ENCODE measurements around the gene KLF15. TPM values are rescaled to one million over a fixed set of nuclear protein-coding genes. Genes with fewer than 3 reads are reported as not detected.

The KLF15 gene
- total RNA-seq, 1 donor from 2014 or later, result 25.3 TPM

- peaks cover 2% of the 10 kb centered on the region for H3K4me1 ChIP-seq
- no peak for DNase-seq (ENCODE audit: extremely low spot score in 2 of 2)
- H3K27ac ChIP-seq, result no peak overlapping the region
- no peaks in the 10 kb centered on the region for H3K9me3 ChIP-seq
- intact Hi-C loops (cut with DNase I), result no loop called here
- no peak overlapping the region for H3K4me3 ChIP-seq
- H3K27me3 ChIP-seq, result no peaks in the 10 kb centered on the region
- H3K36me3 ChIP-seq, result no peaks in the 10 kb centered on the region
- no peak for TF ChIP-seq POLR2AphosphoS5 (IDR thresholded peaks at IDR 0.05; ENCODE audit: insufficient read depth in 1 of 2, low read depth in 1 of 2)
- no peak for TF ChIP-seq CTCF (IDR thresholded peaks at IDR 0.05)
- TF ChIP-seq POLR2A (IDR thresholded peaks at IDR 0.05), result no peak
These were observed 12.3 kb upstream of the KLF15 start for GRCh38 chr3:126369490-126369889.

GRCh38 chr3:126367316-126367805, 10.2 kb upstream of the KLF15 start:
- Histone ChIP-seq H3K4me3 (no peak overlapping the region), H3K27ac (no peak overlapping the region), H3K9me3 (no peaks in the 10 kb centered on the region), H3K27me3 (no peaks in the 10 kb centered on the region), H3K36me3 (no peaks in the 10 kb centered on the region), H3K4me1 (no peaks in the 10 kb centered on the region)
- TF ChIP-seq POLR2AphosphoS5 (IDR thresholded peaks at IDR 0.05; ENCODE audit: insufficient read depth in 1 of 2, low read depth in 1 of 2) (no peak), POLR2A (IDR thresholded peaks at IDR 0.05) (no peak), CTCF (IDR thresholded peaks at IDR 0.05) (no peak)
- DNase-seq (ENCODE audit: extremely low spot score in 2 of 2), result no peak
- intact Hi-C loops (cut with DNase I), result no loop called here

- Histone ChIP-seq H3K27me3 (no peaks in the 10 kb centered on the region), H3K4me3 (no peak overlapping the region), H3K4me1 (no peaks in the 10 kb centered on the region), H3K36me3 (no peaks in the 10 kb centered on the region), H3K27ac (no peak overlapping the region), H3K9me3 (no peaks in the 10 kb centered on the region)
- intact Hi-C loops (cut with DNase I), result no loop called here
- no peak for DNase-seq (ENCODE audit: extremely low spot score in 2 of 2)
- TF ChIP-seq CTCF (IDR thresholded peaks at IDR 0.05) (no peak), POLR2A (IDR thresholded peaks at IDR 0.05) (no peak), POLR2AphosphoS5 (IDR thresholded peaks at IDR 0.05; ENCODE audit: insufficient read depth in 1 of 2, low read depth in 1 of 2) (no peak)
These were observed 8.4 kb upstream of the KLF15 start for GRCh38 chr3:126365351-126366277.

- Histone ChIP-seq H3K4me1 (no peaks in the 10 kb centered on the region), H3K27me3 (no peaks in the 10 kb centered on the region), H3K27ac (no peak overlapping the region), H3K36me3 (no peaks in the 10 kb centered on the region), H3K9me3 (no peaks in the 10 kb centered on the region), H3K4me3 (no peak overlapping the region)
- no peak for DNase-seq (ENCODE audit: extremely low spot score in 2 of 2)
- TF ChIP-seq POLR2AphosphoS5 (IDR thresholded peaks at IDR 0.05; ENCODE audit: insufficient read depth in 1 of 2, low read depth in 1 of 2) (no peak), POLR2A (IDR thresholded peaks at IDR 0.05) (no peak)
- intact Hi-C loops (cut with DNase I), result no loop called here
These were observed 7.6 kb upstream of the KLF15 start for GRCh38 chr3:126364731-126365301.

- no peaks in the 10 kb centered on the region for H3K36me3 ChIP-seq
- H3K27ac ChIP-seq, result no peak overlapping the region
- no peak for DNase-seq (ENCODE audit: extremely low spot score in 2 of 2)
- intact Hi-C loops (cut with DNase I), result no loop called here
- TF ChIP-seq CTCF (IDR thresholded peaks at IDR 0.05) (no peak), POLR2A (IDR thresholded peaks at IDR 0.05) (no peak), POLR2AphosphoS5 (IDR thresholded peaks at IDR 0.05; ENCODE audit: insufficient read depth in 1 of 2, low read depth in 1 of 2) (no peak)
- no peaks in the 10 kb centered on the region for H3K9me3 ChIP-seq
- H3K27me3 ChIP-seq, result no peaks in the 10 kb centered on the region
- no peak overlapping the region for H3K4me3 ChIP-seq
- no peaks in the 10 kb centered on the region for H3K4me1 ChIP-seq
These were observed 7.0 kb upstream of the KLF15 start for GRCh38 chr3:126364130-126364695.

Measured in vagina (tissue), 2 donors.